ENCODE data around the gene GSE1.
A peak's percentile ranks its signal among the peaks of the same experiment; 100 is the strongest.

Gene GSE1

DNA sequence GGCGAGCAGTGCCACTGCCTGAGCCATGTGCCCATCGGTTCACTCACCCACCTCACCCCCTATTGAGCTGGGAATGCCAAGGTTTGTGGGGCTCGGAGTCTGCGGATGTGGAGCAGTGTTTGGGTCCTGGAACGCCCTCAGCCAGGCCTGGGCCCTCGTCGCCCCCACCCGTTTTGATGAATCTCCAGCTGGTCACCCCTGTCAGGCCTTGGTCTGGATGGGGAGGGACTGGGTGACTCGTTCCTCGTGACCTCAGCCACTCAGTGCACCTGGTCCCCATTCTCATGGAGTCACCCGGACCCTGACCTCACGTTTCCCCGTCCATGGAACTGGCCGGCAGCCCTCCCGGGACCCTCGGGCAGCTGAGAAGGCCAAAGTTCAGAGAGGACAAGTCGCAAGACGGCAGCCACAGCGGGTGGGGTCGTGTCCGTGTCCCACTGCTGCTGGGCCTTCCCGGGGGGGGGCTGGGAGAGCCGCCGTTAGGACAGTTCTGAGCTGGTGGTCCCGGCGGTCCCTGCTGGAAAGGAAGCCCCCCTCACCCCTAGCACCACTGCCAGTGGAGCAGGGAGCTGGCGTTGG, 23.2 kb downstream of the GSE1 start:
- no peak for DNase-seq

DNA sequence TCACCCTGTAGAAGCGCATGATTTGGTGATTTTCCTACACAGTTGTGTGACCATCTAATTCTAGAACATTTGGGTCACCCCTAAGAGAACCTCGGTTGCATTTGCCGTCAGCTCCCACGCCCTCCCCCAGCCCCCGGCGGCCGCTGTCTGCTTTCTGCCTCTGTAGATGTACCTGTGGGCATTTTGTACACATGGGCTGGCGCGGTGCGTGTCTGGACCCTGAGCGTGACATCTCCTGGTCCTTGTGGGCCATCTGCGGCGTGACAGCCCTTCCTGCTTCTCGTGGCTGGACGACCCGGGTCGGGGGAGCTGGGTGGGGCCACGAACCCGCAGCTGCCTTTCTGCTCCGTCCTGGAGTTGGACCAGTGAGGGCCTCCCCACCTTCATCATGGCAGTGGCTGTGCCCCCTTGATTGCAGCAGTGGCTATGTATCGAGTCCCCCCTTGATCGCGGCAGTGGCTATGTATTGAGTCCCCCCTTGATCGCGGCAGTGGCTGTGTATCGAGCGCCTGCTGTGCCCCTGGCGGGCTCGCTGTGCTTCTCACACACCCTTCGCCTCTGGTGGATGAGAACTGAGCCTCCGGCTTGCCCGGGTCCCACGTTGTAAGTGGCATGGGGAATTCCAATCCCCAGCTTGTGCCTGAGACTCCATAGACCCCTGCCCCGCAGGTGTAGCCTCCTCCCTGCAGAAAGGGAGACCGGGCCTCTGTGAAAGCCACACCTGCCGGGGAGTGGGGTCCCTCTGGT, 24.1 kb downstream of the GSE1 start:
- no peak for DNase-seq

DNA sequence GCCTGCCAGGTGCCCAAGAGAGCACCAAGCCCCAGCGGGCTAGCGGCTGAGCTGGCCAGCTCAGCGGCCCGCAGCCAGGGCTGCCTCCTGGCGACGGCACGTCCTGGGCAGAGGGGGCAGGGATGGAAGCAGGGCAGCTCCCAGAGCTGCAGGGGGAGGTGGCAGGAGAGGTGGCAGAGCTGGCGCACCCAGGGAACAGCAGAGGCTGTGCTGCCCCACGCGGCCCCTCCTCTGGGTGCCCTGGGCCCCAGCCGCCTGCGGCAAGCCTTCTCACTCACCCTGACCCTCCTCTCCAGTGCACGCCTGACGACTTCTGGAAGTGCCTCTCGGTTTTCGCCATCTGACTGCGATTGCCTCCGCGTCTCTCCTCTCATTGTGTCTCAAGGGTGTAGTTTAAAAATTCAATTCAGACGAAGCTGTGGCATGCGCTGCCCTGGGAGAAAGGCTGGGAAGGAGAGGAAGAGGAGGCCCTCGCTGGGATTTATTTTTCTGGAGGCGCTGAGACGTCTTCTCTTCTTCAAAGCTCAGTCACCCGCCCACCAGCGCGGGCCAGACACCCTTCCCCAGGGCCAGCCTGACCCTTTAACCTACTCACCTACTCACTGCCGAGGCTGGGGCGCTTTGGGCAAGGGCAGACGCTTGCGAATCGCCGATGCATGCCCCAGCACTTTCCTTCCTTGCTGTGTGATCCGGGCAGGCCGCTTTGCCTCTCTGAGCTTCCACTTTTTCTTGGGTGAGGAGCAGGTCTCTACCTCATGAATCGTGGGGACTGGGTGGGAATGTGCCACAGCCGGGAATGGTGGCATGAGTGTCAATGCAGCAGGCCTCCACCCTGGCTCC, 24.9 kb downstream of the GSE1 start:
- DNase-seq = no peak

DNA sequence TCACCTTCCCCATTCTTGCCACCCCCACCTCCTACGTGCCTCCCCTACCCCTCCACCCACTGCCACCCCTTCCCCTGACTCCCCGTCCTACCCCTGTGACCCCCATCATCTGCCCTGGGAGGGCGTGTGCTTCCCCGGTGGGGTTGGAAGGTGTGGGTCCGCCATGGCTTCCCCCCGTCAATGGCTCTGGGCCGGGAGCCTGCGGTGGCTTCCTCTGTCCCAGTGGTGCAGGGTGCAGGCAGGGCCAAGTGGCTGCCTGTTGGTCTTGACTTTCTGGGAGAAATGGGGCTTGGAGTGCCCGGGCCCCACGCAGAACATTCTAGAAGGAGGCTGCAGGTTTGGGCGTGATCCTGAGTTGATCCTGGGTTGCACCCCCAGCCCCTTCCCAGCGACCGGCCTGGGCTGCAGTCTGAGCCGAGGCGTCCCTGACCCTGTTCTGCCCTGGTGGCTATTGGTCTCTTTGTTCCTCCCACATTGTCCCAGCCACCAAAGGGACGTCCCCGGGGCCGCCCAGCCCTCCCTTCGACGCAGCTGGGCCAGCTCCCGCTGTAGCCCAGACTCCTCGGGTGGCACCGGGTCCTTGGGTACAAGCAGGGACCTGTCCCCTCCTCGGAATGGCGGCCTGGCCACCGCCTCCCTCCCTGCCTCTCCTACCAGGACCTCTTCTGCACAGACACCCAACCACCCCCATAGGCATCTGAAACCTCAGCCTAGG, 25.7 kb downstream of the GSE1 start:
- no peak for DNase-seq

DNA sequence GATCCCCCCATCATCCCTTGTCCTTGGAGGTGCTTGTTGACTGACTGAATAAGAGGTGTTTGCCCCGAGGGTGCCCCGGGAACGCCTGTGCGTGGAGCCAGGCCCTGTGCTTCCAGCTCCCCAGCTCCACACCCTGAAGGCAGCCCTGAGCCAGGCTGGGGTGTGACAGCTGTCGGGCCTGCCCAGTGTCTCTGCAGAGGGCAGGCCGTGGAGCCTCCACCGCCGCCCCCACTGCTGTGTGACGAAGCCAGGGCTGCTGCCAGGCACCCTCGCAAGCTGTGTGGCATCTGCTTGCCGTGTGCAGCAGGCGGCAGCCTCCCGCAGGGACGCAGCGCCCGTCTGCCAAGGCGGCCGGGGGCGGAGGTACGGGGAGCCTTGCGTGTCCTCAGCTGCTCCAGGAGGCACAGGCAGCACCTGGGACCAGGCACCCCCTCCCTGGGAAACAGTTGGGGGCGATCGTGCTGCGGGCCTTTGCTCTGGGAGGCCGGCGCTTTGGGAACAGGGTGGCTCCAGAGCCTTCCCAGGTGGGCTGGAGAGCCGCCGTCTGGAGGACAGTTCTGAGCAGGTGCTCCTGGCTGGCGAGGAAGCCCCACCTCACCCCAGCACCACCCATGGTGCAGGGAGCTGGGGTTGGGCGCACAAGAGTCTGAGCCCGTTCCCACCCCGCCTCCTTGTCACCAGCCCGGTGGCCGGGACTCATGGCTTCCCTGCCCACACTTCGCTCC, 26.6 kb downstream of the GSE1 start:
- DNase-seq = peak; percentile 27 to 82

DNA sequence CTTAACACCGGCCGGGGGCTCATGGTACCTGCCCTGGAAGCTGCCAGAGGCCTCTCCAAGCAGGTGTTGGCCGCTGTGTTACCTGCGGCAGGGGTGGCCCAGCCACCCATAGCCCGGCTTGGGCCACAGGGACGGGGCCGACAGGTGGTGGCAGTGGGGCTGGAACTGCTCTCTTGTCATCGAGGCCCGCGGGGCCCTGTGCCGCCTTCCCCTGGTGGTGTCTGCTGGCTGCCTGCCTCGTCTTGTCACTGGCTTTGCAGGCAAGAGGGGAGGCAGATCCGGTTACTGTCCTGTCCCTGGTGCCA, 27.1 kb downstream of the GSE1 start:
- no peak for DNase-seq

DNA sequence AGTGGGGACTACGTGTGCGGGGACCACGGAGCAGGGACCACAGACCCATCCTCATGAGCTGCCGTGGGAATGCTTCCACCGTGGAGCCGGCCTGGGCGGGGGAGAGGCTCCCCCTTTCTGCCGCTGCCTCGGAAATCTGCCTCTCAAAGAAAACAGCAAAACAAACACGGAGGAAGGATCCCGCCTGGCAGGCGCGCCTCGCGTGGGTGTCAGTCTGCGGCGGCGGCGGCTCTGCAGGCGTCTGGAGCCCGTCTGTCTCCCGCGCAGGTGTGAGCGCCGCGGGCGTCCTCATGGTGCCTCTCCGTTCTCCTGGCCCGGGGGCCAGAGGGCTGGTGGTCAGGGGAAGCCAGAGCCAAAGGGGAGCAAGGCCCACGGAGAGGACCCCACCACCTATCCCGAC, 27.5 kb downstream of the GSE1 start:
- no peak for DNase-seq

DNA sequence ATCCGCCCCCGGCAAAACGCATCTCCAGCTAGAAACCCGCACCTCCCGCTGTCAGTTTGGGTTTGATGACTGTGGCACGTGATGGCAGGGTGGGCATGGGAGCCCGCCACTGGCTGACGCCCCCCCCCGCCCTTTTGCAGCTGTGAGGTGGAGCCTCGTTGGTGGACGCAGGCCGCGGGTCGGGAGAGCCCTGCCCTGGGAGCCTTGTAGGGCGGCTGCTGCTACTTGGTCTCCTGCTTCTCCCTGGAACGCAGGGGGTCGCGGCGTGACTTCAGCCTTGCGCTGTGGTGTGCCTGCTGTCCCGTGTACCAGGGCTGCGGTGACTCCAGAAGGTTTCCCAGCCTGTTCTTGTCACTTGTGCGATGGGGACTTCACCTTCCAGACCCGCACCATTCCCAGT, 28.2 kb downstream of the GSE1 start:
- DNase-seq = no peak

DNA sequence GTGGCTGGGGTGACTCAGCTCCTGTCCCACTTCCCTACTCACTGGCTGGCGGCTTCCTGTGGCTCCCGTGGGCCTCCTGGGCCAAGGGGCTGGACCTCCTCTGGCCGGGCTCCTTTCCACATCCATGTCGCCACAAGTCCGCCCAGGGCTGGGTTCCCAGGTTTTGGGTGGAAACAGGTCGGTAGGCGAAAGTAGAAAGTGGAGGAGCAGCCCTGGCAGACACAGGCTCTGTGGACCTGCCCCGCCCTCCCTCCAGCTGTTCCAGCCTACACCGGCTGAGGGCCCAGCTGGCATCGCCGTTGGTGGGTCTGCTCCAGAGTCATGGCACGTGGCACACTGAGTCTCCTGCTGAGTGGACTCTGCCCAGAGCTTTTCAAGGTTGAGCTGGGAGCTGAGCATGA, 28.7 kb downstream of the GSE1 start:
- peak in 1 of 2 experiments; percentile 59 for DNase-seq

DNA sequence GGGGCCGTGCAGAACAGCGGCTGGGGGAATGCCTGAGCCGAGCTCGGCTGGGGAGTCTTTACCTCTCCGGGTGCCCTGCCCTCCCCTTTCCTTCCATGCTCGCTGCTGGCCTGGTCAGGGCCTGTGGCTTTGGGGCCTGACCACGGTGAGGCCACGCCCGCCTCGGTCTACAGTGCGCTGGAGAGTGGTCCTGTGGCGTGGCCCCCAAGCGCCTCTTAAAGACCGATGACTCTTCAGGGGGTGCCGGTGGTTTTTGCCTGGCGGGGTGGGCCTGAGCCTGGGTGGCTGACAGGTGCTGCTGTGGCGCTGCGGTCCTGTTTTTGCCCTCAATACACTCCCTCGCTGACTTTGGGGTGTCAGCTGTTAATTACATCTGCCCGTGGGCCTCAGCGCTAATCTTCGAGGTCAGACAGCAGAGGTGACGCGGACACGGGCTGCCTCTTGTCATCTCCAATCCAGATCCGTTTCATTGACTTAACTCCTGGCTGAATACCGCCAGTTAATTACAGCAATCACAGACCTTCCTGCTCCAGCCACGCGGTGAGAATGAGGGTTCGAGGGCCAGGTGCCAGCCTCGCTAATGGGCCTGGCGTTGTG, 29.7 kb downstream of the GSE1 start:
- no peak for DNase-seq

DNA sequence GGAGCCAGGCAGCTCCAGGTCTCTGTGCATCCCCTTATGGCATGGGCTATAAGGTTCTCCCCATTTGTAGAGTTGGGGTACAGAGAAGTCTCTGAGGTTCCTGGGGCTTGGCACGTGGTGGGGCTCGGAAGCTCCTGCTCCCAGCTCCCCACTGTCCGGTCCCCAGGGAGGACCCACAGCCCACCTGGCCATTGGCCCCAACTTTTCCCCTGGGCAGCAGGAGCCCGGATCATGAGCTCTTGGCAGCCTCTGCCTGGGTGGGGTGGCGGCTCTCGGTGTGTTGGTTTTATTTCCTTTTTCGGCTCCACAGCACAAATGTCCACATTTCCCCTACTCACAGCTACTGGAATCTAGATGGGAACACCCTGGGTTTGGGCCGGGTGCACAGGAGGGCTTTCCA, 30.5 kb downstream of the GSE1 start:
- no peak for DNase-seq

DNA sequence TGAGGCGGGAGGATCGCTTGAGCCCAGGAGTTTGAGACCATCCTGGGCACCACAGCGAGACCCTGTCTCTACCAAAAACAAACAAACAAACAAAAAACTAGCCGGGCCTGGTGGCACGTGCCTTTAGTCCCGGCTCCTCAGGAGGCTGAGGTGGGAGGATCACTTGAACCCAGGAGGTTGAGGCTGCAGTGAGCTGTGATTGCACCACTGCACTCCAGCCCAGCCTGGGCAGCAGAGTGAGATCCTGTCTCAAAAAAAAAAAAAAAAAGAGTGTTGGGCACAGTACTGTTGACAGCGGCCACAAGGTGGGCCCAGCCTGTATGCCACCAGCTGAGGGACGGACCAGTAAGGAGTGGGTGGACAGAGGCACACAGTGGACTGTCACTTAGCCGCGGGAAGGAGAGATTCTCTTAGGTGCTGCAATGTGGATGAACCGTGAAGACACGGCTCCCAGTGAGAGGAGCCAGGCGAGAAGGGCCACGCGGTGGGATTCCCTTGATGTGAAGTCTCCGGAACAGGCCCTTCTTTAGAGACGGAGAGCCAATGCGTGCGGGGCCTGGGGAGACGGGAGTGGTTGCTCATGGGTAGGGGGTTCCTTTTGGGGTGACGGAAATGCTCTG, 31.1 kb downstream of the GSE1 start:
- DNase-seq = no peak

DNA sequence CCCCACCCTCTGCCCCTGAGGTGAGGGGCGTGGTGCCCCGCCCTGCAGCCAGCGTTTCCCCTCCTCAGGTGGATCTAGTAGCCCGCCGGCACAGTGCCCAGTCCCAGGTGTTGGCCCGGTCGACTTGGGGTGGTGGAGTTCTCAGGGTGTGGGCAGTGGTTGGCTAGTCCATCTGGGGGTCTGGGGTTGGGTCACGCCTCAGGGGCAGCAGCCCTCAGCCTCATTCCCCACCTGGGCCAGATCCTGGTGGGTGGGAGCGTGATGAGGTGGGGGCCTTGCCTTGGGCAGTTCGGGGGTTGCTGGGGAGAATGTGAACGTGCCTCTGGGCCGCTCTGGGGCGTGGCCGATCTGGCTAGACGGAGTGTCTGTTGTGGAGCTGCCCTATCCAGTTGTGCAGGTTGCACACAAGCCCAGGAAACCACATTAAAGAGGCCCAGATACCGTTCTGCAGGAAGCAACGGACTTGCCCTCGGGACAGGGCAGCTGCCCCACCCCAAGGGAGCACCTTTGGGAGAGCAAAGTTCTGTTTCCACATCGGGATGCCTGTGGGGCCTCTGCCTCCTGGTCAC, 32.0 kb downstream of the GSE1 start:
- no peak for DNase-seq

DNA sequence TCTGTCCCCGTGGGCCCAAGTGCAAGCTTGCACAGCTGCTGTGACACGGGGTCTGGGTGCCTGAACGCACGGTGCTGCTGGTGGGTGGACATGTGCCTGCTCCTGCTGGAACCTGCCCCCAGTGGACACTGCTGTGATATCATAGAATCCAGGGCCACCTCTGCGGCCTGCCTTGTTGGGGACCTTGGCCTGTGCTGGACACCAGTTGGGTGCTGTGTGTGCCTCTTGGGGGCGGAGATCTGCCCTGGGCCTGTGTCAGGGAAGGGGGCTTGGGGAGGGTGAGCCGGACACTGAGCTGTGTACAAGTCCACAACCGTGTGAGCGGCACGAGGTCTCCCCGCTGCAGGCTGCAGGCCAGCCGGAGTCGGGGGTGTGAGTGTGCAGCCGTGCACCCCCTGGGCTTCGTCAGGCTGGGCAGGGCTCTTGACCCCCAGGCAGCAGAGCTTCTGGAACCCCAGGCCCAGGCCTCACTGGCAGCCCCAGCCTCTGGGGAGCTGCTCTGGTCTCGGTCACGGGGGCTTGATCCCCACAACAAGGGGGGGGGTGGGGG, 33.3 kb downstream of the GSE1 start:
- DNase-seq = no peak

DNA sequence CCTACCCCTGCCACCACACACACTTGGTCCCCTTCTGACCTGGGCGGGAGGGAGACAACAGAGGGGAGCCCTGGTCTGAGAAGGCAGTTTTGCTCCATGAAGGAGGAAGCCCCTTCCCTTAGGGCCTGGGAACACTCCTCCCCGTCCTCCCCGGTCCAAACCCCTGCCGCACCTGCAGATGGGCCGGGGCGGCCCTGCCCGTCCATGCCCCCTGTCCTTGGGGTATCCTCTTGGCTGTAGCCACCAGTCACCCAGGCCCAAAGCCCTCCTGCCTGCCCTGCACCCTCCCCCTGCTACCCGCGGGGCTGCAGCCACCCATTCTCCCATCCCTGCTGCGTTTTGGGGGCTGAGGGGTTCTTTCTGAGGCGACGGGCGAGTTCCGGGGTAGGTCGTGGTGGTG, 33.9 kb downstream of the GSE1 start:
- DNase-seq = no peak

DNA sequence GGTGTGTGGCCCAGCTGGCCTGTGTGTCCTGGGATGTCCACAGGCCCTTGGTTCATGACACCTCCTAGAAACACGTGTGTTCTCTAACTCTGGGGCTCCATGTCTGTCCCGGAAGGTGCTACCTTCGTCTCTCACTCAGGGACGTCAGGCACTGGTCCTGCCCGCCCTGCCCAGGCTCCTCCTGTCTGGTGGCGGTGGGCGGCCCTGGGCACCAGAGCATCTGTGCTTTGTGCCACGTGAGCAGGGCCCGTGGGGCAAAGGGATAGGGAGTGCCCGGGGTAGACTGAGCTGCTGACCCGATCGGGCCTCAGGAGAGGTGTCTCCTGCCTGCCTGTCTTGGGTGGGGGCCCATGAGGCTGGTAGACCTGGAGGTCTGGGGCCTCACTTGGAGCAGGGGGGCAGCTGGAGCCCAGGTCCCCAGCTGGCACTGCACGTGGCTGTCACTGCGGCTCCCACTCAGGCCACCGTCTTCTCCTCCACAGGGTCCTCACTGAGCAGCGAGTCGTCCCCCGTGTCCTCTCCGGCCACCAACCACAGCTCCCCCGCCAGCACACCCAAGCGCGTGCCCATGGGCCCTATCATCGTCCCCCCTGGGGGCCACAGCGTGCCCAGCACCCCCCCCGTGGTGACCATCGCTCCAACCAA, 35.1 kb downstream of the GSE1 start:
- no peak for DNase-seq

DNA sequence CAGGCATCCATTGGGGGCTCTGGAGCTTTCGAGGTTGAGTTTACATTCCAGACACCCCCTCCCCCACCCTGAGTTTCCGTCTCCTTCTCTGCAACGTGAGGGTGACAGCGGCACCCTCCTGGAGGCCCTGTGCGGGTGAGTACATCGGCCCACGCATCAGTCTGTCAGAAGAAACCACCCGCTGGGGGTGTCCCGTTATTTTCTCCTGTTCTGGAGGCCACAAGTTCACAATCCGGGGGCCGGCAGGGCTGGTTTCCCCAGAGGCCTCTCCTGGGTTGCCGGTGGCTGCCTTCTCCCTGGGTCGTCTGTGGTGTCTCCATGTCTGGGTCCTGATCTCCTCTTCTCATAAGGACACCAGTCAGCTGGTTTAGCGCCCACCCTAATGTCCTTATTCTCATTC, 35.7 kb downstream of the GSE1 start:
- no peak for DNase-seq

DNA sequence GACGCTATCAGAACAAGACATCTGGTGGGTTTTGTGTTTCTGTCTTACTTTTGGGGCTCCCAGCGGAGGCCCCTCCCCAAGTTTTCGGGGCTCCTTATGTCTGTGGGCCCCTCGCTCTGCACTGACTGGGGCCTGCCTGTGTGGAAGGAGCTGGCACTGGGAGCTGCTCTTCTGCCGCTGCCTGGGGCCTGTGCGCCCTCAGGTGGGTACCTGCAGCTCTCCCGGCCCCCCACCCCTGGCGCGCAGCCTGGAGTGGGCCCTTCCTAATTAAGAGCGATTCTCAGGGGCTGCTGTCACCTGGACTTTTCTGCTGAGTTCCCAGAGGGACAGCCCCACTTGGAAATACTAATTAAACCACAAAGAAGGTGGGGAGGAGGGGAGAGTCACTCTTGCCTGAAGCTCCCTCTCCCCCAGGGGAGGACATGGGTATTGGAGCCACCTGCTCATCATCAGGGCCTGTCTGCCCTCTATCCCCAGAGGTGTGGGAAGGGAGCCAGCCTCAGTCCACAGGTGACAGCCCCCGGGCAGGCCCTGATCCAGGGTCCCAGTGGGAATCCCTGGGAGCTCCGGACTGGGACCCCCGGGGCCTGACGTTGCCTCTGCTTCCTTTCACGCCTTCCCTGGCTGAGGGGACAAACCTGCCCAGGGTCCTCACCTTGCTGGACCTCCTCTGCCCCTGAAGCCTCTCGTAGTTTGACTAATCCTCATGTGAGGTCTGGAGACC, 36.5 kb downstream of the GSE1 start:
- no peak for DNase-seq

DNA sequence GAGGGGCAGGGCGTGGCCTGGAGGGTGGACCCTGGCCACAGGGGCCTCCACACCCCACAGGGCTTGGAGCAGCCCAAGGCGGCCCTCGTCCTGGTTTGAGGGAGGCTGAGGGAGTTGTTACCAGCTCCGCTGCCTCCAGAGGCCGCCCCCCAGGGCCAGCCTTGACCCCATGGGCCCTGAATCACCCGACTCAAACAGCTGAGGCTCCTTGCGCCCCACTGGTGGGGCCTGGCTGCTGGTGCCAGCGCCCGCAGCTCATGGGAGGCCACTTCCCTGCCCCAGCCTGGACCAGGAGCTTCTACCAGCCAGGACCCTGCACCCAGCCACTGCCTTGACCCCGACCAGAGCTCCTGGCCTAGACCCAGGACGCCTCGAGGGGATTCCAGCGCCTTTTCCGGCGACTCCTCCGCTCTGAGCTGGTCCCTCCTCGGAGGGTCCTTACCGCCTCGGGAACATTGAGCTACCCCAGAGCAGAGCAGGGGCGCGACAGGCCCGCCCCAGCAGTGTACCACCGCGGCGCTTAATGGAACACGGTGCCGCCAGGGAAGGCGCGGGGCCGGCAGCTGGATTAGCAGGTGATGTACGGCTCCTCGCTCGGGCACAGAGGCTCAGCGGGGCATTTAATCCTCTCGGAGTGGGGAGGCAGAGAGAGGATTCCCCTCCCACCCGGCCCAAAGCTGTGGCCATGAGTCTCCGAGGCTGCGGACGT, 37.2 kb downstream of the GSE1 start:
- no peak for DNase-seq

Measured in NCI-H446 (cell line).